Measurements from ENCODE around the gene BMPR2.

Gene BMPR2

GRCh38 chr2:202449344-202449743 lies 73.2 kb downstream of the BMPR2 start:
- Histone ChIP-seq H3K27me3 (replicated peaks) (no peaks in the 10 kb centered on the region), H3K27ac (no peak overlapping the region), H3K36me3 (replicated peaks) (no peaks in the 10 kb centered on the region), H3K4me3 (ENCODE audit: low read depth, low read length) (no peak overlapping the region)
- DNase-seq = no peak
- TF ChIP-seq, protein P1, sequence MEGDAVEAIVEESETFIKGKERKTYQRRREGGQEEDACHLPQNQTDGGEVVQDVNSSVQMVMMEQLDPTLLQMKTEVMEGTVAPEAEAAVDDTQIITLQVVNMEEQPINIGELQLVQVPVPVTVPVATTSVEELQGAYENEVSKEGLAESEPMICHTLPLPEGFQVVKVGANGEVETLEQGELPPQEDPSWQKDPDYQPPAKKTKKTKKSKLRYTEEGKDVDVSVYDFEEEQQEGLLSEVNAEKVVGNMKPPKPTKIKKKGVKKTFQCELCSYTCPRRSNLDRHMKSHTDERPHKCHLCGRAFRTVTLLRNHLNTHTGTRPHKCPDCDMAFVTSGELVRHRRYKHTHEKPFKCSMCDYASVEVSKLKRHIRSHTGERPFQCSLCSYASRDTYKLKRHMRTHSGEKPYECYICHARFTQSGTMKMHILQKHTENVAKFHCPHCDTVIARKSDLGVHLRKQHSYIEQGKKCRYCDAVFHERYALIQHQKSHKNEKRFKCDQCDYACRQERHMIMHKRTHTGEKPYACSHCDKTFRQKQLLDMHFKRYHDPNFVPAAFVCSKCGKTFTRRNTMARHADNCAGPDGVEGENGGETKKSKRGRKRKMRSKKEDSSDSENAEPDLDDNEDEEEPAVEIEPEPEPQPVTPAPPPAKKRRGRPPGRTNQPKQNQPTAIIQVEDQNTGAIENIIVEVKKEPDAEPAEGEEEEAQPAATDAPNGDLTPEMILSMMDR (IDR thresholded peaks at IDR 0.05; ENCODE audit: low read depth, low read length, missing control alignments) = no peak
- in situ Hi-C loops (cut with HindIII; ENCODE audit: low pct_ligation_motif_present, low sequenced_read_pairs) = no loop called here

DNA sequence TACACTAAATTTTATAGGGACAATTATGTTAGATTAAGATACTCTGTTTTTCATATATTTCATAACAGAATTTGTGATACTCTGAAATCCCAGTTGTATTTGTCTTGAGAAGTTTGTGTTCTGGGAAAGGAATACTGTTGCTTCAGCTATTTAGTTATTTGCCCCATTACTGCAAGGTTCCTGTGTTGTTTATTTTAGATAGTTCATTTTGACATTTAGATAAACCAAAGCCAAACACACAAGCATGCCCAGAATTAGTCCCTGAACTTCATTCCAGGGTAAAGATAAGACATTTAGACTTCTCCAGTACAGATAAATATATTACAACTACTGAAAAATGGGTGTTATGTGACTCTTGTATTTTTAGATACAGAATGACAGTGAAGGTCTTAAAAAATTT lies 74.7 kb downstream of the BMPR2 start:
- in situ Hi-C loops (cut with HindIII; ENCODE audit: low pct_ligation_motif_present, low sequenced_read_pairs) = no loop called here

GRCh38 chr2:202452744-202453143 lies 76.6 kb downstream of the BMPR2 start:
- H3K4me3 ChIP-seq (ENCODE audit: low read depth, low read length) = no peak overlapping the region
- no peaks in the 10 kb centered on the region for H3K27me3 ChIP-seq (replicated peaks)
- no peak overlapping the region for H3K27ac ChIP-seq
- no peaks in the 10 kb centered on the region for H3K36me3 ChIP-seq (replicated peaks)
- no peak for DNase-seq
- TF ChIP-seq, protein P1 (IDR thresholded peaks at IDR 0.05; ENCODE audit: low read depth, low read length, missing control alignments) = no peak
- in situ Hi-C loops (cut with HindIII; ENCODE audit: low pct_ligation_motif_present, low sequenced_read_pairs) = no loop called here

More for the DNA sequence above, 74.7 kb downstream of the BMPR2 start:
- H3K27me3 ChIP-seq (replicated peaks) = no peaks in the 10 kb centered on the region
- TF ChIP-seq, protein P1 (IDR thresholded peaks at IDR 0.05; ENCODE audit: low read depth, low read length, missing control alignments) = no peak
- DNase-seq = no peak
- H3K27ac ChIP-seq = no peak overlapping the region
- no peaks in the 10 kb centered on the region for H3K36me3 ChIP-seq (replicated peaks)
- no peak overlapping the region for H3K4me3 ChIP-seq (ENCODE audit: low read depth, low read length)

GRCh38 chr2:202454536-202454935 lies 78.4 kb downstream of the BMPR2 start:
- no peak overlapping the region for H3K27ac ChIP-seq
- DNase-seq = no peak
- no peaks in the 10 kb centered on the region for H3K27me3 ChIP-seq (replicated peaks)
- H3K36me3 ChIP-seq (replicated peaks) = no peaks in the 10 kb centered on the region
- TF ChIP-seq, protein P1 (IDR thresholded peaks at IDR 0.05; ENCODE audit: low read depth, low read length, missing control alignments) = no peak
- no peak overlapping the region for H3K4me3 ChIP-seq (ENCODE audit: low read depth, low read length)
- in situ Hi-C loops (cut with HindIII; ENCODE audit: low pct_ligation_motif_present, low sequenced_read_pairs) = no loop called here

DNA sequence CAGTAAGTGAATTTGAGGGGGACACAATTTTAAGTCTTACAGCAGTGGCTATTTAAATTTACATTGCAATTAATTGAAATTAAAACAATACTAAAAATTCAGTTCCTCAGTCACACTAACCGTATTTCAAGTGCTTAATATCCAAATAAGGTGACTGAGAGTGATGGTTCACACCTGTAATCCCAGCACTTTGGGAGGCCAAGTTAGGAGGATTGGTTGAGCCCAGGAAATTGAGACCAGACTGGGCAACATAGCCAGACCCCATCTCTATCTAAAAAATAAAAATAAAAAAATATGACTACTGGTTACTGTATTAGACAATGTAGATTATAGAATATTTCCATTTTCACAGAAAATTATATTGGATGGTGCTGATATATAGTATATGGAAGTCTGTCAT lies 79.0 kb downstream of the BMPR2 start:
- in situ Hi-C loops (cut with HindIII; ENCODE audit: low pct_ligation_motif_present, low sequenced_read_pairs) = no loop called here
- no peak for DNase-seq
- Histone ChIP-seq H3K36me3 (replicated peaks) (no peaks in the 10 kb centered on the region), H3K4me3 (ENCODE audit: low read depth, low read length) (no peak overlapping the region), H3K27ac (no peak overlapping the region), H3K27me3 (replicated peaks) (no peaks in the 10 kb centered on the region)
- TF ChIP-seq, protein P1 (IDR thresholded peaks at IDR 0.05; ENCODE audit: low read depth, low read length, missing control alignments) = no peak

GRCh38 chr2:202460119-202460518 lies 84.0 kb downstream of the BMPR2 start:
- peaks cover 3% of the 10 kb centered on the region for H3K36me3 ChIP-seq (replicated peaks)
- no peak overlapping the region for H3K4me3 ChIP-seq (ENCODE audit: low read depth, low read length)
- in situ Hi-C loops (cut with HindIII; ENCODE audit: low pct_ligation_motif_present, low sequenced_read_pairs) = no loop called here
- H3K27me3 ChIP-seq (replicated peaks) = no peaks in the 10 kb centered on the region
- TF ChIP-seq, protein P1 (IDR thresholded peaks at IDR 0.05; ENCODE audit: low read depth, low read length, missing control alignments) = no peak
- no peak for DNase-seq
- no peak overlapping the region for H3K27ac ChIP-seq
